ENCODE data around the gene TTPAL.

The TTPAL gene

DNA sequence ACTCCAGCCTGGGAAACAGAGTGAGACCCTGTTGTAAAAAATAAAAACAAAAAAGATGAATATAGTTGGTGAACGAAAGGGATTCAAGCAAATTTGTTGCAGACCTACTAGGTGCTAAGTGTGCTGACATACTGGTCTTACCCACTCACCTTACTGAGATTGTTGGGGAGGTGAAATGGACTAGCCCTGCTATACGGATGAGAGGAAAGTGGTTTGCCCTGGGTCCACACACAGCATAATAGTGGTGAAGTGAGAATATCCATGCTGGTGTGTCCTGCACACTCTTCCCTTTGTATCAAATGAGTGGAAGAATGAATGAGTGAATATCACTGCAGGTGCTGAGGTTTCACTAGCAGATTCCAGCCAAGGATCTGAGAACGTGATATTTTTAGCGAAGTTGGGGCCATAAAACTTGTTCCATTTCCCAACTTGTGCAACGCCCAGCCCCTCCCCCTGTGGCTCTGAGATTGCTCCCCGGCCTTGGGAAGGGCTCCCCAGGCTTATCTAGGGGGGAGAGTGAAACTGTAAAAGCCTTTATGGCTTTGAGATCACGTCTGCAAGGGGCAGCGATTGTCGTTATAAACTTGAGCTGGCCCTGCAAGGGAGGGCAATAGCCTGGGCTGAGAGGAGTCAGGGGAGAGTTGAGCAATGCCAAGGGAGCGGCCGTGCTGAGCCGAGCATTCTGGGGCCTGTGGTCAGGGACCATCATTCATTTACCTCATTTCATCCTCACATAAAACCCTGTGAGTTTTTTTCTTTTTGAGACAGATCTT is 33.2 kb upstream of the TTPAL start:
- no peak for DNase-seq

DNA sequence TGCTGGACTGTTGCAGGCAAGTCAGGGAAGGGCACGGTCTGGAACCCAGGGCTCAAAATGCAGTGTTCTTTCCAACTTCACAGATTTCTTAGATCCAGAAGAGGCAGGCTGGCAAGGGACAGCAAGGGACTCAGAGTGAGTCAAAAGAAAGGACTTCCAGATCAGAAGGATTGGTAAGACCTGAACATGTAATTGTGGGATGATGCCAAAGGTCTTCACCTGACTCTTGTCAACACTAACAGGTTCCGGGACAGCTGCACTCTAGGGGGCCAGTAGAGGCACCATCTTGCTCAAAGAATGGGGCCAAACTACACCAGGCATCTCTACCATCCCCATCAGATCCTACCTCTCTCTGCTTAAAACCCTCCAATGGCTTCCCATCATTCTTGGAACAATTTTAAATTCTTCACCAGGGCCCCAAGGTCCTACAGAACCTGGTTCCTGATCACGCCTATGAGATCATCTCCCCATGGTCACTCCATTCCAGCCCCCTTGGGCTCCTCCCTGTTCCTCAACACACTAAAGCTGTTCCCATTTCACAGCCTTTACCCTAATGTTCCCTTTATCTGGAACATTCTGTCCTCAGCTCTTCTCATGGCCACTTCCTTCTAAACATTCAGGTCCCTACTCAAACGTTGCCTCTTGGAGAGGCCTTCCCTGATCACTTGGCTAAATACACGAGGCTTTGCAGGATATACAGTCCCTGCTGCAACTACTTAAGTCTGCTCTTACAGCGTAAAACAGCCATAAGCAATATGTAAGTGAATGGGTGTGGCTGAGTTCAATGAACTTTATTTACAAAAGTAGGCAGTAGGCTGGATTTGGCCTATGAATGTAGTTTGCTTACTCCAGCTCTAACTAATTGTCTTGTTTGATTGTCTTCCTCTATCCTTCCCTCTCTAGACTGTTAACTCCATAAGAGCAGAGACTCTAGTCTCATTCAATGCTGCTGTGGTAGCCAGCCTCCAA is 29.6 kb upstream of the TTPAL start:
- no peak for DNase-seq

DNA sequence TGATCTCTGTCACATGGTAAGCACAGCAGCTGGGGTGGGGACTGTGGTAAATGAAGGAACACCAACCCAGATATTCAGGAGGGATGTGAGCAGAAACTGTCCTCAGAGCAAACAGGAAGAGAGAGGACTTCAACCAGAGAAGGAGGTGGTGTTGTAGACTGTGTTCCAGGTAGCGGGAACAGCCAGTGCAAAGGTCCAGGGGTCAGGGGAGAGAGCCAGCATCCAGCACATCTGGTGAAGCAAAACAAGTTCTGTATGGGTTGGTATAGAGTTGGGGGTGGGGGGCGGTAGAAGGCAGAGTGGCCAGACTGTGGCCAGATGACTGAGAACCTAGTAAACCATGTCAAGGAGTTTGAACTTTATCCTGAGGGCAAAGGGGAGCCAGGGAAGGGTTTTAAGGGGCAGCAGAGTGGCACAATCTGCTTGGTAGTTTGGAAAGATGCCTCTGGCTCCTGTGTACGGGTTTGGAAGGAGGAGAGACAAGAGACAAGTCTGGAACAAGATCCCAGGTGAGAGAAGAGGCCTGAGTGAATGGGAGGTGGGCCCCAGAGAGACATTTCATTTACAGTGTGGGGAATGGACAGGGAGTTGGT is 27.8 kb upstream of the TTPAL start:
- no peak for DNase-seq

DNA sequence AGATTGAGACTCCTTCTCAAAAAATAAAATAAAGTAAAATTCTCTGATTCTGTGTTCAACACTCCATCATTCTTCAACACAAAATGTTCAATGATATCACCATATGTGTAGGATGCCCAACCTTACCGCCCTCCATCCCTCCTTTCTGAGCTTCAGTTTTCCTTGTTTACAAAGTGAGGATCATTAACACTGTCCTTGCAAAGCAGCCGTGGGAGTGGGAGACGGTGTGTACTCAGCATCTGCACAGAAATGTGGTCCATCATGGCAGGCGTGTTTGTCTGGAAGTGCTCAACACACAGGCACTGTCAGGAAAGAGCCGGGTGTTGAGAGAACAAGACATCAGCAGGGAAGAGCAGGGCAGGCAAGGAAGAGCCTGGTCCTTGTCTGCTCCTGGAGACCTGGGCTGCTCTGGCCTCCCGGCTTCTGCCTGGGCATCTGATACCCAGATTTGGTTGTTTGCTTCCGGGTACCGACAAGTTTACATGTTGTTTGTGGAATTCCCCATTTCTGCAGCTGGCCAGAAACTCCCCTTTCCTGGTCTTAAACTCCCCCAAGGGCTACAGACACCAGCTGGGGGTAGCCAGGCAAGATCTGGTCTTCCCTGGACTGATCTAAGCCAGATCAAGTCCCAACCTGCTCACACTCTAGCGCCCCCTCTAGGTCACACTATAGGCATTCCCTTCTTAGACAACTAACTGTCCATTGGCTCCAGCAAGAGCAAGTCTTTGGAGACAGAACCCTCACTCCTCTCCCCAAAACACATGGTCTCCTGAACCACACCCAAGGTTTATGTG is 26.7 kb upstream of the TTPAL start:
- no peak for DNase-seq

DNA sequence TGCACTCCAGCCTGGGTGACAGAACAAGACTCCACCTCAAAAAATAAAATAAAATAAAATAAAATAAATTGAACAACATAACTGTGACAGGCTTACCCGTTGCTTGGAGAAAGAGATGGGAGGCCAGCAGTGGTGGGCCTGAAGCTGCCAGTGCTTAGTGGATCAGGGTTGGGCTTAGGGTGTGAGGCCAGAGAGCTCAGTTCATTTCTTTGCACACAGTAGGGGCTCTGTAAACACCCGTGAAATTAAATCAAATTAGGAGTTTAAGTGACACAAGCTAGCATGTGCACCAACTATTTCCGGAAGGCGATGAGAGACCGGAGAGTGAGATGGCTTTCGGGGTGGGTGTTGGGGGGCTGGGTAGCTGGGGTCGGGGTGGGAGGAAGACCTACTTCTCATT is 25.8 kb upstream of the TTPAL start:
- DNase-seq = no peak

DNA sequence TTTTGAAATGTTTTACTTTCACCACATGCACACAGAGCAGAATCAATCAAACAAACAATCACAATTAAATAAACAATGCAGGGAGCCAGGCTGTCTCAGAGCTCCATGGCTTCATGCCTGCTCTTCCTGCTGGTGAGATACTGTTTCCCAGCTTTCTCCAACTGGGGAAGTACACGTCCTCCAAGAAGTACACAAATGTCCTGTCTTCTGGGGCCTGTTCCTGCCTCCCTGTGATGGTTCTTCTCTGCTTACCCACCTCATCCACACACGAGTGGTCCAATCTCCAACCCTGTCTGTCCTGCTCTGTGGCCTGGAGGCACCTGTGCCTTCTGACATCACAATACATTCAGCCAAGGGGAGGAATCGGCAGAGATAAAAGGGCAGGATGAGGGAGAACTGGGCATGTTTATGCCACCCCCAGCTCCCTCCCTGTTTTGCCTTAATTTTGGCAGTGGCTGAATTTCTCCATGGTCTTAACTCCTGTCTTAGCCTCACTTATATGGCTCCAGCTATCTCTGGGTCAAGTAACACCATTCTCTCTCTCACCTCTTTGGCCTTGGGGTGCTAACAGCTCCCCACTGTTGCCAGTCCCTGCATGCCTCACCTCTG is 25.3 kb upstream of the TTPAL start:
- no peak for DNase-seq

DNA sequence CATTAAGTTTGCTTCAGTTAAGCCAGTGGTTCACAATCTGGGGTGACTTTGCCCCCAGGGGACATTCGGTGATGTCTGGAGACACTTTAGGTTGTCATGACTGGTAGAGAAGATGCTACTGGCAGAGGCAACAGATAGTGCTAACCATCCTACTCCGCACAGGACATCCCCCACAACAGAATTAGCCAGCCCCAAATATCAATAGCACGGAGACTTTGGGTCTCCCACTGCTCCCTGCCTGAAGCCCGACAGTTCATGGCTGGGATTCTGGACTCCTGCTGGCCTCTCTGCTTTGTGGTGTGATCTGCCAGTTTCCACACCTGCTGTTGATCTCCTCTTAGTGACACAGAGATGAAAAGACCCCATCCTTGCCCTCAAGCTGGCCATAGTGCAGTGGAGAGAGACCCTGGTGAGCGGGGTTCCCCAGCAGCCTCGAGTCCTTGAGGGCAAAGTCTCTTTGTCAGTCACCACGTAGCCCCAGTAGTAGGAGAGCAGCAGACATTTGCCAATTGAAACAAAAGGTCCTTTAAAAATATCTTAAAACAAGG is 24.7 kb upstream of the TTPAL start:
- no peak for DNase-seq

DNA sequence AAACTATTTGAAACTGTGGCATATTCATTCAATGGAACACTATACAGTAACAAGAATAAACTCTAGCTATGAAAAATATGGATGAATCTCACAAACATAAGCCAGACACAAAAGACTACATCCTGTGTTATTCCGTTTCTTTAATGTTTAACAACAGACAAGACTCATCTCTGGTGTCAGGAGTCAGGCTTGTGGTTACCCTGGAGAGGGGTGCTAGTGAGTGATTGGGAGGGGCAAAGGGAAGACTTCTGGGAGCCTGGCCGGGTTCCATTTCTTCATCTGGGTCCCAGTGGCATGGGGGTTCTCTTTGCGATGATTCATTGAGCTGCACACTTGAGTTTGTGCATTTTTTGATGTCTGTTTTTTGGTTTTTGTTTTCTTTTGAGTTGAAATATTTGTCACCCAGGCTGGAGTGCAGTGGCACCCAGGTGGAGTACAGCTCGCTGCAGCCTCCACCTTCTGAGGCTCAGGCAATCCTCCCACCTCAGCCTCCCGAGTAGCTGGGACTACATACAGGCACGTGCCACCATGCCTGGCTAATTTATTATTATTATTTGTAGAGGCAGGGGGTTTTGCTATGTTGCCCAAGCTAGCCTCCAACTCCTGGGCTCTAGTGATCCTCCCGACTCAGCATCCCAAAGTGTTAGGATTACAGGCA is 21.2 kb upstream of the TTPAL start:
- DNase-seq = no peak

DNA sequence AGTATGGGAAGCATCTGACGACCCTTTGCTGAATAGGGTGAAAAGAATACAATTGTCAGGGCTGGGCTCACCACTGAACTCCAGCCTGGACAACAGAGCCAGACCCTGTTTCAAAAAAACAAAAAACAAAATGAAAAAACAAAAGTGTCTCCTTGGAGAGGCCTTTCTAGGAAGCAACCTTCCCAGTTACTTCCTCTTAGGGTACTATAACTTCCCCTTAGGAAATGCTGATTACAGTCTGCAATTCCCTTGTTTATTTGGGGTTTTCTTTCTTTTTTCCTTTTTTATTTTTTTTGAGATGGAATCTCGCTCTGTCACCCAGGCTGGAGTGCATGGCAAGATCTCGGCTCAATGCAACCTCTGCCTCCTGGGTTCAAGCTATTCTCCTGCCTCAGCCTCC is 20.5 kb upstream of the TTPAL start:
- no peak for DNase-seq

DNA sequence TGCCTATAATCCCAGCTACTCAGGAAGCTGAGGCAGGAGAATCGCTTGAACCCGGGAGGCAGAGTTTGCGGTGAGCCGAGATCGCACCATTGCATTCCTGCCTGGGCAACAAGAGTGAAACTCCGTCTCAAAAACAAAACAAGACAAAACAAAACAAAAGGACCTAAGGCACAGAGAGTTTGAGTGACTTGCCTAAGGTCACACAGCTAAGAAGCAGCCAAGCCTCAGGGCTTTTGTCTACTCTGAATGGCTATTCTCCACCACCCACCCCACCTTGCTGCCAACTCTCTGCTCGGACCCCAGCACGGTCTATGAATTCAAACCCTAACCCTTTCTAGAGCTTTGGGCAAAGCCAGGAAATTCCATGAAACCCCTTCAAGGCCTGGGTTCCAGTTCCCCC is 19.1 kb upstream of the TTPAL start:
- no peak for DNase-seq

DNA sequence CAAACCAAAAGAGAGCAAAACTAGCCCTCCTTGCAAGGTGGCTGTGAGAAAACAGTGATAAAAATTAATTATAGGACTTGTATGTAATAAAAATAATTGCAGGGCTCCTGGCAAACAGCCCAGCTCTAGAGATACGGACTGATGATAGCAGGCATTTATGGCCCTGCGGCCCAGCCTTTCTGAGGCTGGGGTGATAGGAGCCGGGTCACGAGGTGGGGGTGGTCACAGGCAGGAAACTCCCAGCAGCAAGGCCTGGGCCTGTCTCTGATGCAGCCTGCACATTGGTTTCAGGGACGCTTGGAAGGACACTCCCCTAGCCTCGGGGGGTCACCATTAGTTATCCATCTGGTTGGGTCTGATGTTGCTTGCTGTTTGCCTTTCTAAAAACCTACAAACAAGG is 18.7 kb upstream of the TTPAL start:
- DNase-seq = no peak

DNA sequence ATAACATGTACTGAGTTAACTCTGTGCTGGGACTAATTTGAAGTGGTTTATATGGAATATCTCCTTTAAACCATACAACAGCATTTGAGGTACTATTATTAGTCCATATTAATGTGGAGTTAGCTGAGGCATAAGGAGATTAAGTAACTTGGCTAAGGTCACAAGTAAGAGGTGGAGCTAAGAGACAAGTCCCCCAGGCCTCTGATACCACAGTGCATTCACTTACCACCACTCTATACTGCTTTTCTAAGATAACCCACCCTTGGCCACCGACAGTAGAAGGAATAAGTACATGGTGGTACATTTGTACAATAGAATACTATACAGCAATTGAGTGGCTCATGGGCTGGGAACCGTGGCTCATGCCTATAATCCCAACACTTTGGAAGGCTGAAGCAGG is 16.4 kb upstream of the TTPAL start:
- DNase-seq = no peak

DNA sequence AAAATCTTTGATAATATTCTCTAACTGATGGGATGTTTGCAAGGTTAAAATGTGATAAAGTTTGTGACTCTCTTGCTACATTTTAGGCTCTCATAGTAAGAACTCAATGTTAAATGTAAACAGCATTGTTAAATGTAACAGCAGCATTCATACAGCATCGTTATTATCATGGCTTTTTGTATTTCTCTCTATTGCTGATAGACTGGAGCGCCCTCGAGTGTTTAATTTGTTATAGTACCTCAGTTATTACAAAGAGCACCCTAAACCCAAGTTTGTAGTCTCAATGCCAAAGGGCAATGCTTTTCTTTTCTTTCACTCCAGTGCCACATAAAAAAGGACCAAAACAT is 14.9 kb upstream of the TTPAL start:
- DNase-seq = peak; percentile 51

DNA sequence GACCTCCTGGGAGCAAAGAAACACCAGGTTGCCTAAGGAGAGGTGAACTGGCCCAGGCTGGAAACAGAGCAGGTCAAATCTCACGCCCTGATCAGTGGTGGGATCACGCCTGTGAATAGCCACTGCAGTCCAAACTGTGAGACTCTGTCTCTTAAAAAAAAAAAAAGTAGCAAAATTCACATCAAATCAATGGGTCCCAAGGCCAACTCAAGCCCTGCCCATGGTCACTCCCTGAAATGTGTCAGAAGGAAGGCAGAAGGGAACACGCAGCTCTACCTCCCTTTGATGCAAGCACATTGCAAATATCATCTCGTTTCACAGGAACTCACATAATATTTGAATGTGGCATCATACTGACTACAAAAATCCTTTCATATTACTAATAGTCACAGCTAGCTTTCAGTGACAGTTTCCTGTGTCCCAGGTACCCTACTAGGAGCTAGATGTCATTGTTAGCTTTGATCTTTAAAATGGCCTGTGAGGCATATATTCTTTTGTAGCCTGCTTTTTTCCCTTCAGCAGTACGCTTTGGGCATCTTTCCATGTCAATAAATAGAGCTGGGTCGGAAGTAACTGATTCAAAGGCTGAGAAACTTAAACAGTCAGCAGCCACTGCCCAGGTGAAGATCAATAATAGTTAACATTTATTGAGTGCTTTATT is 14.4 kb upstream of the TTPAL start:
- no peak for DNase-seq

DNA sequence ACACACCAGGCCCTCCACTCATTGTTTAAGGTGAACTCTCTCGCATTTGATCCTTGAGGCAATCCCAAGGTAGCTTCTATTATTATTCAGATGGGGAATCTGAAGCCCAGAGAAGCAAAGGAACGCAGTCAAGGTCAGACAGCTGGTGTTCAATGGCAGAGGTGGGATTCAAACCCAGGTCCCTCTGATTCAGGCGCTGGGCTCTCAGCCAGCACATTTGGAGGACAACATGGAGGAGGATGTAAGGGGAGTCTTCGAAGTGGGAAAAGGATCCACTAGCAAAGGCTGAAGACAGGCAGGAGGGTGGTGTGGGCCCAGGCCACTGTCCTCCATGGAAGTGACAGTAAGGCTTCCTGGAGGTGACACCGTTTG is 13.9 kb upstream of the TTPAL start:
- DNase-seq = no peak

DNA sequence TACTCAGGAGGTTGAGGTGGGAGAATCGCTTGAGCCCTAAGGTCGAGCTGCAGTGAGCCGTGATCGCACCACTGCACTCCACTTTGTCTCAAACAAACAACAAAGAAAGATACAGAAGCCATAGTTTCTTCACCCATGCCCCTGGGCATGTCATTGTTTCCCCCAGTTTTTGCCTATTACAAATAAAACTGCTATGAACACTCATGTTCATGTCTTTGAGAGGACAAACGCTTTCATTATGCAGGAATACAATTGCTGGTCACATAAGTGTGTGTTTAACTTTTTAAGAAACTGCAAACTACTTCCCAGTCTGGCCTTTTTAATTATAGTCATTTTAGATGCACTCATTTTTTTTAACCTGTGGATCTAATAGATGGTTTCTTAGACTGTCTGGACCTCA is 12.2 kb upstream of the TTPAL start:
- DNase-seq = no peak

DNA sequence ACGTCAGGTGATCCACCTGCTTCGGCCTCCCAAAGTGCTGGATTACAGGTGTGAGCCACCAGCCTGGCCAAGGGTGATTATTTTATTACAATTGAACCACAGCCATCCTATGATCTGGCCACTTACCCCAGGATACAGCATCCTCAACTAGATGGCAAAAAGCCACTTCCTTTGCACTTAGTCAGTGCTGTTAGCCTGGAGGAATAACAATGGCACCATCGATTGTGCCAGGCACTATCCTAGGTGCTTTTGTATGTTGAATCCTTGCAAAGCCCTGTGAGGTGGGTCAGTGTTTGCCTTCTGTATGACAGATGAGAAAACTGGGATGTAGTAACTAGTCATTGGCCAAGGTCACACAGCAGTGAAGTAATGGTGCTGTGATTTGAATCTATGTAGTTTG is 11.2 kb upstream of the TTPAL start:
- DNase-seq = no peak

DNA sequence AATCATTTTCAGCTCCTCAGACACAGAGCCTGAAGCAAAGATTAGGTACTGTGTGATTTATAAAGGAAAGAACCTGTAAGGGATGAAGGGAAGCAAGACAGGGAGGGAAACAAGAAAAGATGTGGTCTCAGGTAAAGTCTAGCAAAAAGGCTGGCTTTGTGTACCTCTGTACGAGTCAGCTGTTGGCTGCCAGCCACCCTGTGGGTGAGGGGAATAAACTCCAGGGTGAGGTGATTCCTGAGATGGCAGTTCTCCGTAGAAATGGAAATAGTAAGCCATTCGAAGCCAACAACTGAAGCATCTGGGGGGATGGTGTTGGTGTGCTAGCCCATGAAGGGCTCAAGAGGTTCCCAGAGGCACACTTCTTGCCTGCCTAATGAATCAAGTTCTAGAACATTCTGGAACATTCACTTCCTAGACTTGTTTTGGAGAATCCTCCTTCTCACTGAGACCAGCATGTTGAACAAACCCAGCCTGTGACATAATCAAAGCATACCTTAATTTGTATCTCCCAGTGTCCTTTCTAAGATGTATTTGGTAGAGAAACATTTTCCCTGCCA is 10.6 kb upstream of the TTPAL start:
- no peak for DNase-seq

DNA sequence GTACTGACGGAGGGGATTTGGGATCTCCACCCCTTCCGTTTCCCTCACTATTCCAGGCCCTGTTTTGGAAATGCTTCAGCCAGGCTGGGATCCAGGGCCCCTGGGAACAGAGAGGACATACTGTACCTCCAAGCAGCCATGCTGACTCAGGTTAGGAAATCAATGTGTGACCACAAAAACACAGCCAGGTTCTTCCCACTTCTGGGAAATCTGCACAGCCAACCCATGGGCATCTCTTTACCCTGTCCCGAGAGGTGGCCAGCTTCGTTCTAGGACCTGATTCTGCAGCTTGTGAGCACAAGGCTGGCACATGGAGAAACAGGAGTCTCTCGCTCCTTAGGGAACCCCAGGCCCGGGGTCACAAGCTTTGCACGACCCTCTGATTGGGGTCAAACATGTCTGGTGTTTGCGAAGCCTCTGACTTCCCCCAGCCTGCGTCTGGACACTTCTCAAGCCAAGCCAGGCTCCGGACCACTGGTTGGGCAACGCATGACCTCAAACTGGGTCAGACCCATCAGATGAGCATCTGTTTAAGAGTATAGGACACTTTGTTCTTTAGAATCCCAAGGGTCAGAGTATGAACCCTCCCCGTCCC is 8.3 kb upstream of the TTPAL start:
- DNase-seq = no peak

DNA sequence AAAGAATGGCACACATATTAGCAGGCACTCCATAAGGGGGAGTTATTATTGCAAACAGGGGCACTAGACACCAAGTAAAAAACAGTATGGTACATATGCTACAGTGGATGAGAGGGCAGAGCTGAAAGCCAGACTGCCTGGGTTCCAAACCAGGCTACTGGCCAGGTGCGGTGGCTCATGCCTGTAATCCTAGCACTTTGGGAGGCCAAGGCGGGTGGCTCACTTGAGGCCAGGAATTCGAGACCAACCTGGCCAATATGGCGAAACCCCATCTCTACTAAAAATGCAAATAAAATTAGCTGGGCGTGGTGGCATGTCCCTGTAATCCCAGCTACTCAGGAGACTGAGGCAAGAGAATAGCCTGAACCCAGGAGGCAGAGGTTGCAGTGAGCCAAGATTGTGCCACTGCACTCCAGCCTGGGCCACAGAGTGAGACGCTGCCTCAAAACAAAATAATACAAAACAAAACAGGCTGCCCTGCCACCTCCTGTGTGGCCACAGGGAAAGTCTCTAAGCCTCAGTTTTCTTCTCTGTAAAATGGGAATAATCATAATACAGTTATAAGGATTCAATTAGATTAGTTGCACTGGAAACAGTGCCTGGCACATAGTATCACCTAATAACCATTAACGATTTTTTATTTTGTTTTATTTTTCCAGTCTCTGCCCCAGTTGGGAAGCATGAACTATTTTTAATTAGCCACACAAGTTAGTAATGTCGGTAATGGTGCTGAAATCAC is 7.5 kb upstream of the TTPAL start:
- DNase-seq = no peak
